Lung (tissue), 16 donors: ENCODE data around the gene EPB41L5. TPM values are rescaled to one million over a fixed set of nuclear protein-coding genes. Genes with fewer than 3 reads are reported as not detected.

Source experiments
- ATAC-seq: fragments of 200-7000 bp; cut with Tn5 transposase; one replicate; pipeline ENCODE4 v1.9.1; 2020; ENCODE audit warnings: moderate number of reproducible peaks; ENCODE audit not compliant: insufficient read depth, low FRiP score
- DNase-seq, 3 donors: peaks; one replicate each; pipeline ENCODE4 v3.0.0-alpha.2; 2013 to 2017
- H3K27ac ChIP-seq, 2 donors: one replicate each; pipeline ENCODE4 v1.5.1; 2013; ENCODE audit warnings: mild to moderate bottlenecking in 2 of 2, moderate library complexity in 2 of 2, control low read depth in 1 of 2, inconsistent platforms in 1 of 2, low read depth in 1 of 2, low read length in 1 of 2
- H3K27me3 ChIP-seq, 3 donors: one replicate each; pipeline ENCODE4 v1.5.1; 2013; ENCODE audit warnings: low read length in 2 of 3; ENCODE audit not compliant: control insufficient read depth in 3 of 3, insufficient read depth in 3 of 3
- H3K36me3 ChIP-seq, 4 donors: one replicate each; pipeline ENCODE4 v1.5.1; 2013; ENCODE audit warnings: low read length in 4 of 4, mild to moderate bottlenecking in 1 of 4, moderate library complexity in 1 of 4; ENCODE audit not compliant: control insufficient read depth in 4 of 4, insufficient read depth in 4 of 4
- H3K4me1 ChIP-seq, 5 donors: one replicate each; pipeline ENCODE4 v1.5.1; 2013; ENCODE audit warnings: low read length in 5 of 5, mild to moderate bottlenecking in 2 of 5, moderate library complexity in 1 of 5; ENCODE audit not compliant: control insufficient read depth in 5 of 5, insufficient read depth in 5 of 5
- H3K4me3 ChIP-seq: one replicate; pipeline ENCODE4 v1.5.1; 2013; ENCODE audit warnings: mild to moderate bottlenecking, control low read depth, moderate library complexity
- H3K9ac ChIP-seq, 2 donors: one replicate each; pipeline ENCODE4 v1.5.1; 2013; ENCODE audit warnings: low read length in 2 of 2, control low read depth in 1 of 2; ENCODE audit not compliant: insufficient read depth in 1 of 2
- H3K9me3 ChIP-seq, 4 donors: one replicate each; pipeline ENCODE4 v1.5.1; 2013; ENCODE audit warnings: low read length in 3 of 4, mild to moderate bottlenecking in 1 of 4, moderate library complexity in 1 of 4; ENCODE audit not compliant: control insufficient read depth in 4 of 4, insufficient read depth in 3 of 4
- WGBS, 2 donors: extraction: QIAGEN DNeasy Blood & Tissue Kit; methylation state at CpG; one replicate each; pipeline ENCODE4 v1.1.7; 2013; 5-methylcytosine and 5-hydroxymethylcytosine counted together
- long read RNA-seq, 5 donors: transcript quantifications; one replicate each; lab custom pipeline, GENCODE V29; 2026
- polyA plus RNA-seq, 2 donors: library from polyadenylated mRNA; stranded (reverse); fragments of 200-250 nt; gene quantifications; one replicate each; pipeline ENCODE4 v1.2.1, GENCODE V29; 2013
- total RNA-seq, 2 donors: library from RNA; depleted of rRNA in 1 of 2; stranded (reverse); fragments of >200 nt in 1 of 2; gene quantifications; one replicate each; pipeline ENCODE4 v1.2.1, GENCODE V29; 2014 to 2021
- TF ChIP-seq, protein P1 (sequence below): IDR thresholded peaks from 2 replicates; pipeline ENCODE4 v1.5.1; 2012; ENCODE audit warnings: mild to moderate bottlenecking; ENCODE audit errors: control extremely low read depth, extremely low read depth
- donor health status: control.
- donor health status: control.
- donor health status: Bipolar disorder and iron deficiency.
- donor health status: healthy.
- donor health status: DM: yes; HTN: yes; CAD: no.

EPB41L5 gene
- total RNA-seq (100 to 1,000 TPM in 1 of 2 donors, 10 to 100 TPM in 1; 45.2 to 101 TPM), polyA plus RNA-seq (10 to 100 TPM; 14.7 to 17.4 TPM)
- long read RNA-seq, donor 1, partial matches to known transcripts: 8 of 12 reads
- long read RNA-seq, donor 1, other reads (novel, unspliced or antisense): 0 of 12 reads
- long read RNA-seq, donor 2, partial matches to known transcripts: 15 of 16 reads
- long read RNA-seq, donor 2, other reads (novel, unspliced or antisense): 0 of 16 reads
- long read RNA-seq, donor 3, partial matches to known transcripts: 0 of 2 reads
- long read RNA-seq, donor 3, other reads (novel, unspliced or antisense): 0 of 2 reads
- long read RNA-seq, donor 4: 0 reads
- long read RNA-seq, donor 5, partial matches to known transcripts: 5 of 8 reads
- long read RNA-seq, donor 5, other reads (novel, unspliced or antisense): 0 of 8 reads

- WGBS, 2 donors: 1% methylated on average over 91 to 104 of the region's 104 CpGs
- H3K27ac ChIP-seq: peak within 1 kb of the TSS; percentile 87 to 89
These were observed at the start of gene EPB41L5 for GRCh38 chr2:120012771-120013596. Gene EPB41L5 (plus strand): TSS chr2:120013077. CDS start chr2:120019085, 6,008 bp downstream.

DNA sequence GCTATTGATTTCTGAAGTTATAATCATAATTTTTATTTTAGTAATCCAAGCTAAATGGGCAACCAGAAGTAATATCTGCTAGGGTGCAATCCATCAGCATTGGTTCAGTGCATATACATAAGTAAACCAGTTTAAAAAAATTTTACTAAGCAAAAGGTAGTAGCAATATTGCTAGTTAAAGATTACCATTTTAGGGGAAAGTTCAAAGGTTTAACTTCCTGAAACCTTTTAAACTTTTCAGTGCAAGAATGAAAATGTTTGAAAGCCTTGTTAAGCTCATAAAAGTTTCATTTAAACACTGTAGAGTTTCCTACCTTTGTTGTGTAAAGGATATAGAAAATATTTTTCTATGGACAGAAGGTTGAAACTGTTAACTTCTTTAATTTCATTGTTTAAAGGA is 31.0 kb upstream of the EPB41L5 start:
- no peak overlapping the region for H3K4me3 ChIP-seq
- no peak overlapping the region for H3K9ac ChIP-seq
- ATAC-seq: no peak
- H3K27me3 ChIP-seq: no peaks in the 10 kb centered on the region
- H3K27ac ChIP-seq: no peak overlapping the region
- H3K4me1 ChIP-seq: no peaks in the 10 kb centered on the region
- peaks cover 0 to 4% (median under 1%) of the 10 kb centered on the region in 4 donors for H3K36me3 ChIP-seq
- no peak for DNase-seq
- TF ChIP-seq, protein P1, sequence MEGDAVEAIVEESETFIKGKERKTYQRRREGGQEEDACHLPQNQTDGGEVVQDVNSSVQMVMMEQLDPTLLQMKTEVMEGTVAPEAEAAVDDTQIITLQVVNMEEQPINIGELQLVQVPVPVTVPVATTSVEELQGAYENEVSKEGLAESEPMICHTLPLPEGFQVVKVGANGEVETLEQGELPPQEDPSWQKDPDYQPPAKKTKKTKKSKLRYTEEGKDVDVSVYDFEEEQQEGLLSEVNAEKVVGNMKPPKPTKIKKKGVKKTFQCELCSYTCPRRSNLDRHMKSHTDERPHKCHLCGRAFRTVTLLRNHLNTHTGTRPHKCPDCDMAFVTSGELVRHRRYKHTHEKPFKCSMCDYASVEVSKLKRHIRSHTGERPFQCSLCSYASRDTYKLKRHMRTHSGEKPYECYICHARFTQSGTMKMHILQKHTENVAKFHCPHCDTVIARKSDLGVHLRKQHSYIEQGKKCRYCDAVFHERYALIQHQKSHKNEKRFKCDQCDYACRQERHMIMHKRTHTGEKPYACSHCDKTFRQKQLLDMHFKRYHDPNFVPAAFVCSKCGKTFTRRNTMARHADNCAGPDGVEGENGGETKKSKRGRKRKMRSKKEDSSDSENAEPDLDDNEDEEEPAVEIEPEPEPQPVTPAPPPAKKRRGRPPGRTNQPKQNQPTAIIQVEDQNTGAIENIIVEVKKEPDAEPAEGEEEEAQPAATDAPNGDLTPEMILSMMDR: no peak
- H3K9me3 ChIP-seq: no peaks in the 10 kb centered on the region

More at GRCh38 chr2:120012771-120013596, at the start of gene EPB41L5:
- TF ChIP-seq, protein P1: peak; percentile 1
- Histone ChIP-seq H3K9ac (peak within 1 kb of the TSS; percentile 82 to 92), H3K27me3 (no peaks in the 10 kb centered on the region), H3K4me1 (peaks cover 0 to 13% (median 2%) of the 10 kb centered on the region in 5 donors), H3K9me3 (no peaks in the 10 kb centered on the region), H3K4me3 (peak within 1 kb of the TSS; percentile 72), H3K36me3 (no peaks in the 10 kb centered on the region)
- DNase-seq (peak; percentile 97 to 98 (median 97)), ATAC-seq (peak; percentile 98)

DNA sequence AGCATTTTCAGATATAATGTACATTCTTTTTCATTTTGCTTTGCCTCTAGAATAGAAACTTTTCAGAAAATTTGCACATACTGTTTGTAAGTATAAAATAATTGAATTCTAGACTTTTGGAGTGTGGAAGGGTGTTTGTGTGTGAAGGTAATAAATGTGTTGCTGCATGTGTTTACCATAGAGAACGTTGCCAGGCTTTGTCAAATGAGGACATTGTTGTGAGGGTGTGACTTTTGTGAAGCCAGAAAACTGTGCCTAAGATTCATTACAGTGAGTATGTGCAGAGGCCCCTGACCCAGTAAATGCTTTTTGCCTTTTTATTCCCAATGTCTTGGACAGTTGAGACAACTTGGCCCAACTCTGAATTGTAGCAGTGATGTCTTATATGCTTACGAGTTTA is 30.4 kb upstream of the EPB41L5 start:
- TF ChIP-seq, protein P1: no peak
- Histone ChIP-seq H3K4me1 (no peaks in the 10 kb centered on the region), H3K27me3 (no peaks in the 10 kb centered on the region), H3K27ac (no peak overlapping the region), H3K9ac (no peak overlapping the region), H3K9me3 (no peaks in the 10 kb centered on the region), H3K4me3 (no peak overlapping the region), H3K36me3 (peaks cover 0 to 1% (median 0%) of the 10 kb centered on the region in 4 donors)
- DNase-seq: no peak
- WGBS, 2 donors: 73 to 84% methylated on average over 2 of the region's 2 CpGs
- no peak for ATAC-seq
